GM21576 (cell line): ENCODE data around the gene VPS35.

ENCODE experiments used
- ATAC-seq: cut with Tn5 transposase; IDR thresholded peaks from one replicate; pipeline ENCODE4 v1.9.1; 2021; ENCODE audit warnings: mild to moderate bottlenecking, moderate library complexity; ENCODE audit not compliant: unreplicated experiment

The VPS35 gene

GRCh38 chr16:46688654-46689364 lies at the start of gene VPS35:
Gene VPS35 (minus strand): TSS chr16:46689178. CDS start chr16:46689133, 45 bp downstream.
- peak; percentile 78 for ATAC-seq

GRCh38 chr16:46737621-46738214 lies 48.7 kb upstream of the VPS35 start:
- no peak for ATAC-seq

- no peak for ATAC-seq
These were observed 47.7 kb upstream of the VPS35 start for GRCh38 chr16:46736695-46737094.

GRCh38 chr16:46733319-46733830 lies 44.4 kb upstream of the VPS35 start:
- no peak for ATAC-seq

- no peak for ATAC-seq
These were observed 43.6 kb upstream of the VPS35 start for GRCh38 chr16:46732561-46732960.

GRCh38 chr16:46731691-46732555 lies 42.9 kb upstream of the VPS35 start:
- ATAC-seq: no peak

- no peak for ATAC-seq
These were observed 42.1 kb upstream of the VPS35 start for GRCh38 chr16:46730801-46731690.

GRCh38 chr16:46730126-46730525 lies 41.1 kb upstream of the VPS35 start:
- ATAC-seq: no peak

GRCh38 chr16:46729326-46729995 lies 40.5 kb upstream of the VPS35 start:
- no peak for ATAC-seq

GRCh38 chr16:46728806-46729205 lies 39.8 kb upstream of the VPS35 start:
- no peak for ATAC-seq

- no peak for ATAC-seq
These were observed 38.7 kb upstream of the VPS35 start for GRCh38 chr16:46727630-46728029.

GRCh38 chr16:46727184-46727583 lies 38.2 kb upstream of the VPS35 start:
- ATAC-seq: no peak

- ATAC-seq: no peak
These were observed 32.9 kb upstream of the VPS35 start for GRCh38 chr16:46721885-46722284.

GRCh38 chr16:46720619-46721018 lies 31.6 kb upstream of the VPS35 start:
- ATAC-seq: no peak

GRCh38 chr16:46719528-46719927 lies 30.6 kb upstream of the VPS35 start:
- no peak for ATAC-seq

- ATAC-seq: no peak
These were observed 29.2 kb upstream of the VPS35 start for GRCh38 chr16:46718214-46718613.

GRCh38 chr16:46717692-46718091 lies 28.7 kb upstream of the VPS35 start:
- ATAC-seq: no peak

GRCh38 chr16:46715769-46716305 lies 26.9 kb upstream of the VPS35 start:
- ATAC-seq: no peak

GRCh38 chr16:46714797-46715591 lies 26.0 kb upstream of the VPS35 start:
- ATAC-seq: no peak
